ENCODE measurements around the gene CCDC107. TPM values are rescaled to one million over a fixed set of nuclear protein-coding genes. Genes with fewer than 3 reads are reported as not detected.

The CCDC107 gene
- total RNA-seq, 1 donor from 2014 or later = 103 TPM

GRCh38 chr9:35682520-35683315, 24.6 kb downstream of the CCDC107 start:
- DNase-seq (ENCODE audit: low spot score) = no peak

DNA sequence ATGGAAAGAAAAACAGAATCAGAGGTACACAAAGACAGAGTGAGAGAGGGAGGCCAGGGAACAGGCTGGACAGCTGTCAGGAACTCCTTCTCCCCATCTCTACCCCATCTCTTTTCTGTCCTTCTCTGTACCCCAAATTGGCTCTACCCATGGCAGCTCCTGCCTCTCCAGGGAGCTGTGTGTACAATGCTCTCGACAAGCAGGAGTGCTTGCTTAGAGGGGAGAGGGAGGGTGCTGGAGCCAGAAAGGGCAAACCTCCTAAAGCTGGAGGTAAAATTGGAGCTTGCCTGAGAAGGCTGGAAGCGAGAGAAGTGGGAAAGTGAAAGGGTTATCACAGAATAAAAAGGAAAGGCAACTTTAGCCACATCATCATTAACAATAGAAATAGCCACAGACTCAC, 25.2 kb downstream of the CCDC107 start:
- DNase-seq (ENCODE audit: low spot score) = no peak

DNA sequence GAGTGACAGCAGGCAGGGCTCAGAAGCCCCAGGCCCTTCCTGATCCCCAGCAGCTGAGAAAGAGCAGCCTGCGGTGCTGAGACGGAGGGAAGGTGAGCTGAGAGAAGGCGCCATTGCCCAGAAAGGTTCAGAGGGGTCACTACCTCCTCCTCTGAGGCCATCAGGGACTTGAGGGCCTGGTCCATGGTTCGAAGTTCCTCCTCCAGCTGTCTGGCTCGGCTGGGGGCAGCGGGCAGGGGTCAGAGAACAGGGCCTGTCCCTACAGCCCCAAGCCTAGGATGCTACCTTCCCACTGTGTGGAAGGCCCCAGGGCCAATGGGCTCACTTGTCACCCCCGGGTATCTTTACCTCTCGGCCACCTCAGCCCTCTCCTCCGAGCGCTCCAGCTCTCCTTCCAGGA, 26.8 kb downstream of the CCDC107 start:
- DNase-seq (ENCODE audit: low spot score) = no peak

DNA sequence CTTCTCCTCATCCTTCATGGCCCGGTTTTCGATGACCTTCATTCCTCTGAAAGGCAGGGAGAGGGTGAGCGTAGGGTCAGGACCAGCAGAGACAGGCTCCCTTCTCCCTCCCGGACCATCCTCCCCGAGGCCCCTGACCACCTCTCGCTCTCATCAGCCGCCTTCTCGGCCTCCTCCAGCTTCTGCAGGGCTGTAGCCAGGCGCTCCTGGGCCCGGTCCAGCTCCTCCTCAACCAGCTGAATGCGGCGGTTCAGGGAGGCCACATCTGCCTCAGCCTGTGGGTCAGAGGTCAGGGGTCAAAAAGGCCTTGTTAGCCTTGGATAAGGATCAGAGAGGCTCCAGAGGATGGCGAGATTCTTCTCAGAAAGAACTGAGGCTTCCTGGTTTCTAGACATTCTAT, 27.4 kb downstream of the CCDC107 start:
- no peak for DNase-seq (ENCODE audit: low spot score)

- DNase-seq (ENCODE audit: low spot score) = no peak
These were observed 28.4 kb downstream of the CCDC107 start for GRCh38 chr9:35686222-35687203.

DNA sequence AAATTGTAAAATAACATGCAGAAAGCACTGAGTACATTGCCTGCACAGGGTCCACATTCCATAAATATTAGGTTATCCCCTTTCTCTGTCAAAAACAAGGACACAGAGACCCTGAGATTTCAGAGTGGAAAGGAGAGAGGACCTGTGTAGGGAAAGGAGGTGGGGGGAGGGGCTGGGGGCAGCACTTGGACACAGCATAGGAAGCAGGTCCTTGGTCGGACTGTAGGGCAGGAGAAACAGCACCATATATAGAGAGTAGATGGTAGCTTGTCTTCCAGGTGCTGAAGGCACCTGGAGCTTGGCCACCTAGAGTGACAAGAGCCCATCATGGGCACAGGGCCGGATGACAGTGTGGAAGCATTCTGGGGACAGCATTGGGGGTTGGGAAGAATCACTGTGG, 29.2 kb downstream of the CCDC107 start:
- no peak for DNase-seq (ENCODE audit: low spot score)

DNA sequence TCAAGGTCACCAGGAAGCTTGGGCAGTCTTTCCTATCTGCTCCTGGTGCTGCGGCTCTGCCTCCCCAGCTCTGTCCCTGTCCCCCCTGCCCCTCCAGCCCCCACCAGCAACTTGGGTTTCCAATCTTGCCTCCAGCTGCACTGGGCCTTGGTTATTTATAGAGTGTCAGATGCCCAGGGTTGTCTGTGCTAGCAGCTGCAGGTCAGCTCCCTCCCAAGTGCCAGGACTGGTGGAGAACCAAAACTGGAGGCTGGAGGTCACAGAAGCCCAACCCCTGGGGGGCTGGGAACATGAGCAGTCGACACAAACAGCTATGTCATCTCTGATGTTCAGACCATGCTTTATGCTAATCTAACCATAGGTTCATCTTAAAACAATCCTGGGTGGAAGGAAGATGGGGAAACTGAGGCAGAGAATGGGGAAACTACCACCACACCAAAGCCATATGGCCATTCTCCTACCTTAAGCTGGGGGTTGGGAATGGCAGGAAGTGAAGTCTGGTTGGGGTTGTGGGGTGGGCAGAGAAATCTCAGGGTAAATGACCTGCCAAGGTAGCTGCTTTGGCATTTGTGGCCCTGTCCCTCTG, 30.0 kb downstream of the CCDC107 start:
- no peak for DNase-seq (ENCODE audit: low spot score)

GRCh38 chr9:35688558-35689541, 30.8 kb downstream of the CCDC107 start:
- no peak for DNase-seq (ENCODE audit: low spot score)

DNA sequence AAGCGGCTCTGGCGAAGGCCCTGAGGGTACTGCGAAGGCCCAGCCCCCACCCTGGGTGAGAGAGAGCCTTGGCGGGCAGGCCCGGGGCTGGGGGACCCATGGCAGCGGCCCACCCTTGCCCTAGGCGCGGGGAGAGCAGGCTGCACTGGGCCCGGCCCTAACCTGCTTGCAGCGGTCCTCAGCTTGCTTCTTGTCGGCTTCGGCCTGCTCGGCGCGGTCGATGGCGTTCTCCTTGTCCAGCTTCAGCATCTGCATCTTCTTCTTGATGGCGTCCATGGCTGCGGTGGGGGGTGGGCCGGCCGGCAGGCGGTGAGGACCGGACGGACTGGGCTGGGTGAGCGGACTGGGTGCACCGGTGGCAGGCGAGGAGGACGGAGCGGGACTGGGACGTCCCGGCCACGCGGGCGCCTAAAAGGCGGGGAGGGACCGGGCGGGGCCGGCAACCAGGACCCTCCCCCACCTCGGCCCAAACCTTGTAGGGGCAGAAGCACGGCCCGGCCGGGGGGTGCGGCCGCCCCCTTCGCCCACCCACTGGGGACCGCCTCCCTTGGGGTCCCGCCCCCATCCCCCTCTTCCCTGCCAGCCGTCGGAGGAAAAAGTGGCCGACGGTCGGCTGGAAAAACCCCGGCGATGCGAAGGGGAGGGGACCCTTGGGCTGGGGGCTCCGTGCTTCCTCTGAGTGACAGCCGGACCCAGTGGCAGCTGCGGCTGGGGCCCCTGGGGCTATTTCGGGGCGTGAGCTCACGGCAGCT, 31.6 kb downstream of the CCDC107 start, which contains the start of gene TPM2:
TSS of gene TPM2 (minus strand) at position 384 of the 752 bp plus-strand sequence. CDS start at position 276, 108 bp downstream.
- DNase-seq (ENCODE audit: low spot score) = no peak

GRCh38 chr9:35690294-35690613, 32.2 kb downstream of the CCDC107 start:
- no peak for DNase-seq (ENCODE audit: low spot score)

DNA sequence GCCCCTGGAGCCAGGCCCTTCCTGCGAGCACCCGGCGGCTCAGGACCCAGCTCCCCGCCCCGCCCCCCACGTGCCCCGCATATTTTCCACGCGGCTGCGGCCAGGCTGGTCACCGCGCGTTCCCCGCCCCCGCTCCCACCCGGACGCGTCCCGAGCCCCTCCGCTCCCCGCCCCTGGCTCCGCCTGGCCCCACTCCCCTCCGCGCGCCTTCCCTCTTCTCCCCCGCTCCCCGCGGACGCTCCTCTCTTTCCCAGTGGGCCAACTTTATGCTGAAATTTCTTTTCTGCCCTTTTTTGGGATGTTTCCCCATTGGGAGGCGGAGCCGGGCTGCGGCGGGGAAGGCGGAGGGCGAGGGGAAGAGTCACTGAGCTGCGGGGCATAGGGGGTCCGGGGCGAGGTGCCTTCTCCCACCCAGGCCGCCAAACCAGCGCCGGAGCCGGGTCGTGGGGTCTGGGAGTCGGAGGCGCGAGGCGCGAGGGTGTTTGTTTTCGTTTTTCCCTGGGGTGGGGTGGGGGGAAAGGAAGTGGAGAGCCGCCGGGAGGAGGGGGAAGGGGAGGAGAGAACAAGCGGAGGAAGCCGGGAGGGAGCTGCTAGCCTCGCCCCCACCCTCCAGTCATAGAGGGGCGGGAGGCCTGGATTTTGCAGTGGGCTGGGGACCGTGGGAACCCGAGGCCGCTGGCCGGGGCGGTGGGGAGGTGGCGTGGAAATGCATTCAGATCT, 32.7 kb downstream of the CCDC107 start:
- peak; percentile 93 for DNase-seq (ENCODE audit: low spot score)

GRCh38 chr9:35691334-35691650, 33.2 kb downstream of the CCDC107 start:
- no peak for DNase-seq (ENCODE audit: low spot score)

- DNase-seq (ENCODE audit: low spot score) = no peak
These were observed 33.7 kb downstream of the CCDC107 start for GRCh38 chr9:35691757-35692301.

DNA sequence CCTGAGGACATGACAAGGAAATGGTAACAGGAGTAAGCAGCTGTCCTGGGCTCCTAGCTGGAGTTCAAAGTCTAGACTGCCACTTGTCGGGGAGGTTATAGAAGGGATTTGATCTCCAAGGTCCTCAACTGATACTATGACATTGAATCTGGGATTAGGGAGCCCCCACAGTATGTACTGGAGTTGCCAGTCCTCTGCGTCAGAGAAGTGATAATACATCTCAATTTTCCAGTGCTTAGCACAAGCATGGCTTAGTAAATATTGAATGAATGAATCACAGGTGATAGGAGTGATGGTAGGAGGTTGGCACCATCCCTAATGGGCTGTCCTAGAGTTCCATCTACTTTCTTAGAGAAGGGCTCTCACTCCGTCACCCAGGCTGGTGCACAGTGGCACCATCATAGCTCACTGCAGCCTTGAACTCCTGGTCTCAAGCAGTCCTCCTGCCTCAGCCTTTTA, 37.9 kb downstream of the CCDC107 start:
- no peak for DNase-seq (ENCODE audit: low spot score)

GRCh38 chr9:35696520-35697215, 38.6 kb downstream of the CCDC107 start:
- no peak for DNase-seq (ENCODE audit: low spot score)

GRCh38 chr9:35697486-35697885, 39.4 kb downstream of the CCDC107 start:
- DNase-seq (ENCODE audit: low spot score) = no peak

- no peak for DNase-seq (ENCODE audit: low spot score)
These were observed 40.1 kb downstream of the CCDC107 start for GRCh38 chr9:35698231-35698630.

DNA sequence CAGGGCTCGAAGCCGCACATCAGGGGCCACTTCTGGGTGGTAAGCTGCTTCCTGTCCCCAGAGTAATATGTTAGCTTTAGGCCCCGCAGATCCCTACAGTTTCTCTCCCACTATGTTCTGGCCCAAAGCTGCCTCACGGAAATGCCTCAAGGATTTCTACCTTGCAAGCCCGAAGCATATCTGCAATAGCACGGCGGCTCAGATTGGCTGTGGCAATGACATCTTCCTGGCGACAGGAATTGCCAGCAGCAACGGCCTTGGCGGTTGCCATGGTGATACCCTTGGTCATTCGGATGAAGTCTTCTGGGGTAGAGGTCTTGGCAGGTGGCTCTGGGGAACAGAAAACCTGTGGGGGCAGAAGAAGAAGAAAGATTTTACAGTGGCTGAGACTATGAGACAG, 41.9 kb downstream of the CCDC107 start:
- DNase-seq (ENCODE audit: low spot score) = no peak
